Loucy (cell line): Measurements from ENCODE around the gene HMGN4.

ENCODE experiments used
- CTCF ChIP-seq: fragments of 200-600 bp; sonication (generic); conservative IDR thresholded peaks from 2 replicates; pipeline ENCODE4 v1.5.1; 2014; ENCODE audit warnings: mild to moderate bottlenecking, antibody characterized with exemption, low read length
- EZH2phosphoT487 ChIP-seq: fragments of 200-600 bp; IDR thresholded peaks from 2 replicates; pipeline ENCODE4 v1.6.1; 2018; ENCODE audit warnings: antibody characterized with exemption, mild to moderate bottlenecking, moderate library complexity, borderline replicate concordance

- TF ChIP-seq CTCF: no peak
- TF ChIP-seq EZH2phosphoT487: no peak
Measured at GRCh38 chr6:26520237-26520849, 17.8 kb upstream of the HMGN4 start.
